Sigmoid colon (tissue), 4 donors: ENCODE data around the gene PGLYRP3.

Experiments used
- POLR2A ChIP-seq, 2 donors: fragments of 450-650 bp; IDR thresholded peaks; one replicate each; pipeline ENCODE4 v1.6.1; 2016; ENCODE audit warnings: antibody characterized with exemption in 2 of 2, mild to moderate bottlenecking in 2 of 2, moderate library complexity in 2 of 2
- POLR2AphosphoS5 ChIP-seq, 4 donors: sonication (generic); formaldehyde crosslinking; IDR thresholded peaks; one replicate each; pipeline ENCODE4 v1.6.1; 2017; ENCODE audit warnings: antibody characterized with exemption in 4 of 4
- TF ChIP-seq, protein P1 (sequence below), 4 experiments: fragments of 450-650 bp in 3 of 4; fragments of 200-600 bp in 1 of 4; IDR thresholded peaks; one replicate each; pipeline ENCODE4 v1.5.1; 2016 to 2019; ENCODE audit warnings: antibody characterized with exemption in 4 of 4, mild to moderate bottlenecking in 3 of 4, moderate library complexity in 2 of 4

- TF ChIP-seq, protein P1, sequence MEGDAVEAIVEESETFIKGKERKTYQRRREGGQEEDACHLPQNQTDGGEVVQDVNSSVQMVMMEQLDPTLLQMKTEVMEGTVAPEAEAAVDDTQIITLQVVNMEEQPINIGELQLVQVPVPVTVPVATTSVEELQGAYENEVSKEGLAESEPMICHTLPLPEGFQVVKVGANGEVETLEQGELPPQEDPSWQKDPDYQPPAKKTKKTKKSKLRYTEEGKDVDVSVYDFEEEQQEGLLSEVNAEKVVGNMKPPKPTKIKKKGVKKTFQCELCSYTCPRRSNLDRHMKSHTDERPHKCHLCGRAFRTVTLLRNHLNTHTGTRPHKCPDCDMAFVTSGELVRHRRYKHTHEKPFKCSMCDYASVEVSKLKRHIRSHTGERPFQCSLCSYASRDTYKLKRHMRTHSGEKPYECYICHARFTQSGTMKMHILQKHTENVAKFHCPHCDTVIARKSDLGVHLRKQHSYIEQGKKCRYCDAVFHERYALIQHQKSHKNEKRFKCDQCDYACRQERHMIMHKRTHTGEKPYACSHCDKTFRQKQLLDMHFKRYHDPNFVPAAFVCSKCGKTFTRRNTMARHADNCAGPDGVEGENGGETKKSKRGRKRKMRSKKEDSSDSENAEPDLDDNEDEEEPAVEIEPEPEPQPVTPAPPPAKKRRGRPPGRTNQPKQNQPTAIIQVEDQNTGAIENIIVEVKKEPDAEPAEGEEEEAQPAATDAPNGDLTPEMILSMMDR (IDR thresholded peaks at IDR 0.05), result no peak
- TF ChIP-seq POLR2A (IDR thresholded peaks at IDR 0.05), result no peak
- TF ChIP-seq POLR2AphosphoS5 (IDR thresholded peaks at IDR 0.05), result no peak
Measured at GRCh38 chr1:153310526-153310925, 2.2 kb downstream of the PGLYRP3 start.
